ENCODE results near the gene ATP10A.

Gene ATP10A

GRCh38 chr15:25811481-25811906 lies 51.6 kb downstream of the ATP10A start:
- Histone ChIP-seq H3K36me3 (ENCODE audit: insufficient read depth) (no peaks in the 10 kb centered on the region), H4K20me1 (ENCODE audit: insufficient read depth) (no peaks in the 10 kb centered on the region), H3K4me2 (no peak overlapping the region), H3K4me1 (ENCODE audit: low read depth, poor library complexity, severe bottlenecking) (no peaks in the 10 kb centered on the region), H3K79me2 (ENCODE audit: insufficient read depth, low read depth) (no peaks in the 10 kb centered on the region), H3K27me3 (ENCODE audit: insufficient read depth, low read depth) (no peaks in the 10 kb centered on the region), H3K4me3 (IDR thresholded peaks at IDR 0.05; ENCODE audit: insufficient read depth, low read depth, low read length) (no peak overlapping the region), H2AFZ (ENCODE audit: low read depth) (no peak overlapping the region), H3K27ac (no peak overlapping the region), H3K9ac (no peak overlapping the region)
- no peak for TF ChIP-seq CTCF (conservative IDR thresholded peaks at IDR 0.05; ENCODE audit: low read depth, low read length)

- H3K27me3 ChIP-seq (ENCODE audit: insufficient read depth, low read depth), result no peaks in the 10 kb centered on the region
- H3K27ac ChIP-seq, result no peak overlapping the region
- H2AFZ ChIP-seq (ENCODE audit: low read depth), result no peak overlapping the region
- no peak overlapping the region for H3K4me2 ChIP-seq
- no peak overlapping the region for H3K4me3 ChIP-seq (IDR thresholded peaks at IDR 0.05; ENCODE audit: insufficient read depth, low read depth, low read length)
- no peaks in the 10 kb centered on the region for H3K4me1 ChIP-seq (ENCODE audit: low read depth, poor library complexity, severe bottlenecking)
- TF ChIP-seq CTCF (conservative IDR thresholded peaks at IDR 0.05; ENCODE audit: low read depth, low read length), result no peak
- H3K36me3 ChIP-seq (ENCODE audit: insufficient read depth), result no peaks in the 10 kb centered on the region
- no peaks in the 10 kb centered on the region for H3K79me2 ChIP-seq (ENCODE audit: insufficient read depth, low read depth)
- H4K20me1 ChIP-seq (ENCODE audit: insufficient read depth), result no peaks in the 10 kb centered on the region
- H3K9ac ChIP-seq, result no peak overlapping the region
Observed at GRCh38 chr15:25810631-25811091, 52.5 kb downstream of the ATP10A start.

DNA sequence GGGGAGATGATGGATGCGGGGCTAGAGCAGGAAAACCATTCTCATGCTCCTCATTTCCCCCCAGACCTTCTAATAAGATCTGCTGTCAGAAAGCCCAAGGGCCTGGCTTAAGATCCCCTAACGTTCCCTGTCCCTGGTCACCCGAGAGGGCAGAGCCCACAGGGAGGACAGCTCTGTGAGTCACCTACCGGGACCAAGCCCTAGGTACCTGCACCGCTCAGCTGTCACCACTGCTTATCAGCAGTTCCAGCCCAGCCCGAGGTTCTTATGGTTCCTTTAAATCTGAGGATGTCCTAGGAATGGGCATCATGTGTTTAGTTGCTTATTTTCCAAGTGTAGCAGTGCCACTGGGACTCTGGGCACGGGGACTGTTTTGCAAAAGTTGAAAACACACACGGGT lies 53.0 kb downstream of the ATP10A start:
- H3K4me3 ChIP-seq (IDR thresholded peaks at IDR 0.05; ENCODE audit: insufficient read depth, low read depth, low read length), result no peak overlapping the region
- H3K27me3 ChIP-seq (ENCODE audit: insufficient read depth, low read depth), result no peaks in the 10 kb centered on the region
- H3K27ac ChIP-seq, result no peak overlapping the region
- no peak overlapping the region for H3K4me2 ChIP-seq
- H4K20me1 ChIP-seq (ENCODE audit: insufficient read depth), result no peaks in the 10 kb centered on the region
- no peak overlapping the region for H2AFZ ChIP-seq (ENCODE audit: low read depth)
- no peak for TF ChIP-seq CTCF (conservative IDR thresholded peaks at IDR 0.05; ENCODE audit: low read depth, low read length)
- no peaks in the 10 kb centered on the region for H3K79me2 ChIP-seq (ENCODE audit: insufficient read depth, low read depth)
- H3K9ac ChIP-seq, result no peak overlapping the region
- no peaks in the 10 kb centered on the region for H3K36me3 ChIP-seq (ENCODE audit: insufficient read depth)
- no peaks in the 10 kb centered on the region for H3K4me1 ChIP-seq (ENCODE audit: low read depth, poor library complexity, severe bottlenecking)

- no peak overlapping the region for H3K4me2 ChIP-seq
- no peaks in the 10 kb centered on the region for H4K20me1 ChIP-seq (ENCODE audit: insufficient read depth)
- no peaks in the 10 kb centered on the region for H3K4me1 ChIP-seq (ENCODE audit: low read depth, poor library complexity, severe bottlenecking)
- H3K27me3 ChIP-seq (ENCODE audit: insufficient read depth, low read depth), result no peaks in the 10 kb centered on the region
- H3K79me2 ChIP-seq (ENCODE audit: insufficient read depth, low read depth), result no peaks in the 10 kb centered on the region
- TF ChIP-seq CTCF (conservative IDR thresholded peaks at IDR 0.05; ENCODE audit: low read depth, low read length), result no peak
- no peak overlapping the region for H3K4me3 ChIP-seq (IDR thresholded peaks at IDR 0.05; ENCODE audit: insufficient read depth, low read depth, low read length)
- no peaks in the 10 kb centered on the region for H3K36me3 ChIP-seq (ENCODE audit: insufficient read depth)
- no peak overlapping the region for H3K27ac ChIP-seq
- H2AFZ ChIP-seq (ENCODE audit: low read depth), result no peak overlapping the region
- no peak overlapping the region for H3K9ac ChIP-seq
Observed at GRCh38 chr15:25807063-25807462, 56.1 kb downstream of the ATP10A start.
